ENCODE data around the gene TEX2. TPM values are rescaled to one million over a fixed set of nuclear protein-coding genes. Genes with fewer than 3 reads are reported as not detected.
A peak's percentile ranks its signal among the peaks of the same experiment; 100 is the strongest.

TEX2 gene
- total RNA-seq, 1 donor from 2014 or later, result 41.3 TPM

DNA sequence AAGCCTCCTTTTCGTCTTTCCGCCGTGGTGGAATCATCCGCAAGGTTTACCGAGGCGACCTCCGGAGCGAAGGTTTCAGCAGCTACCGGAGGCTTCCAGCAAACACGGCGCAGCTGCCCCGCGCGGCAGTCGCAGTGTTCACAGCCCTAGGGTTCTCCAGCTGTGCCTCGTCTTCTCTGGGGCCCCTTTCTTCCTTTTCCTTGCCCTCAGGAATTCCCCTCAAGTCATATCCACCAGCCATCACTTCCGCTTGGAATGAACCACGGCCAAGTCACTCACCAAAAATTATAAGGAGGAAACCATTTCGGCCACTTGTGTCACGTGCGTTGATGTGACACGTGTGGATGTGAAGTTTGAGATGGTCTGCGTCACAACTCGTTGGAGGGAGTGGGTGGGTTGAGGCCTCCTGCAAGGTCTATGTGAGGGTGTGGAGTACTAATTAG is 132.5 kb downstream of the TEX2 start:
- Histone ChIP-seq H3K27ac (peak overlapping the region; percentile 98), H3K4me1 (peaks cover 34% of the 10 kb centered on the region), H3K4me3 (peak overlapping the region; percentile 81), H3K27me3 (ENCODE audit: low read depth) (no peaks in the 10 kb centered on the region), H3K9me3 (no peaks in the 10 kb centered on the region), H3K36me3 (no peaks in the 10 kb centered on the region)
- peak; percentile 61 for DNase-seq
- no peak for TF ChIP-seq CTCF (IDR thresholded peaks at IDR 0.05)
- intact Hi-C loops (cut with DNase I), result loop anchor here (10.0 kb wide), 1 partner anchor 106 kb away; the partner anchor contains the start of gene ICAM2
- ATAC-seq, result peak; percentile 35 to 43

DNA sequence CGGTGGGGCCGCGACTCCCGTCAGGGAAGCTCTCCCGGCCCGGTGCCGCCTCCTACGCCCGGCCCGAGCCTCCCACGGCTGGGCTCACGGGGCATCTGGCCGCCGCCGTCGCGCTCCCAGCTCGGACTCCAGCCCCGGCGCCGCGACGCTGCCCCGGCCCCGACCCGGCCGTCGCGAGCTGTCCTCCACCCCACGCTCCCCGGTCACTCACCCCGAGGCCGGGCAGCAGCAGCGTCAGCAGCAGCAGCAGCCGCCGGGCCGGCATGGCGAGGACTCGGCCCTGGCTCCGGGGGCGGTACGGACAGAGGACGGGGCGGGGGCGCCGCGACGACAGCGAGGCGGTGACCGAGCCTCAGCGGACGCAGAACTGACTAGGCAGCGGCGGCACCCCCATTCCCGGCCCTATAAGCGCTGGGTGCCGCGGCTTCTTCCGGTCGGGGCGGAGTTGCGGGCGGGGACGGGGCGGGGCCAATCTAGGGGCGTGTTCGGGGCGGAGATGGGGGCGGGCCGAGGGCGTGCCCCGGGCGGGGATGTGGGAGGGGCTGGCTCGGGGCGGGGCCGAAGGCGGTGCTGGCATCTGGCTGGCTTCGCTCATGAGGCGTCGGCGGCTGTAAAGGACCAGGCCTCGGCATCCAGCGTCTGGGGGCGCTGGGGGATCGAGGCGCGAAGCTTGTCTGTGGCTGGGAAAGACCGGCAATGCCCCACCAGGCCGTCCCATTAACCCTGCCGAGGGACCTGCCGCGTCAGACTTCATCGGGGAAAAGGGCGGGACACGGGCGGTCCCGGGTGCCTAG is 133.1 kb downstream of the TEX2 start, which contains the start of gene ERN1:
ERN1 (minus strand) TSS at position 380 of the 794 bp plus-strand sequence; CDS start at position 265, 115 bp downstream.
- peaks cover 34% of the 10 kb centered on the region for H3K4me1 ChIP-seq
- H3K9me3 ChIP-seq, result no peaks in the 10 kb centered on the region
- peak; percentile 96 to 98 for ATAC-seq
- H3K27ac ChIP-seq, result peak within 1 kb of the TSS; percentile 98
- no peak for TF ChIP-seq CTCF (IDR thresholded peaks at IDR 0.05)
- intact Hi-C loops (cut with DNase I), result loop anchor here (10.0 kb wide), 1 partner anchor 105 kb away; the partner anchor contains the start of gene ICAM2
- DNase-seq, result peak; percentile 97
- peak within 1 kb of the TSS; percentile 81 for H3K4me3 ChIP-seq
- no peaks in the 10 kb centered on the region for H3K36me3 ChIP-seq
- H3K27me3 ChIP-seq (ENCODE audit: low read depth), result no peaks in the 10 kb centered on the region

DNA sequence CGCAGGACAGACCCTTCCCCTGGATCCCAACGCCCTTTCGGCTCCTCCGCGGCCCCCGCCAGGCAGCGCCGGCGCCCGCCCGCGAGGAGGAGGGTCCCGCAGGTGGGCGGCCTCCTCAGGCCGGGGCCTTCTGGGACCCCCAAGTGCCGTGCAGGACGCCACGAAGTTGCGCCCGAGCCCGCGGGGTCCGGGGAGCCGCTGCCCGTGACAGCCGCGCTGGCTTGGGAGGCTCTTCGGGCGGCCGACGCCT is 133.6 kb downstream of the TEX2 start:
- intact Hi-C loops (cut with DNase I), result no loop called here
- no peak for DNase-seq
- Histone ChIP-seq H3K36me3 (no peaks in the 10 kb centered on the region), H3K4me3 (peak overlapping the region; percentile 81), H3K9me3 (no peaks in the 10 kb centered on the region), H3K27ac (peak overlapping the region; percentile 98), H3K27me3 (ENCODE audit: low read depth) (no peaks in the 10 kb centered on the region), H3K4me1 (peaks cover 34% of the 10 kb centered on the region)
- no peak for ATAC-seq
- no peak for TF ChIP-seq CTCF (IDR thresholded peaks at IDR 0.05)

GRCh38 chr17:64128787-64129514 is 134.1 kb downstream of the TEX2 start:
- H3K4me1 ChIP-seq, result peaks cover 34% of the 10 kb centered on the region
- intact Hi-C loops (cut with DNase I), result no loop called here
- no peak for TF ChIP-seq CTCF (IDR thresholded peaks at IDR 0.05)

GRCh38 chr17:64126918-64127317 is 136.1 kb downstream of the TEX2 start:
- ATAC-seq (no peak), DNase-seq (no peak)
- peaks cover 34% of the 10 kb centered on the region for H3K4me1 ChIP-seq
- no peak for TF ChIP-seq CTCF (IDR thresholded peaks at IDR 0.05)
- H3K27me3 ChIP-seq (ENCODE audit: low read depth), result no peaks in the 10 kb centered on the region
- H3K27ac ChIP-seq, result no peak overlapping the region
- intact Hi-C loops (cut with DNase I), result no loop called here
- H3K9me3 ChIP-seq, result no peaks in the 10 kb centered on the region
- no peak overlapping the region for H3K4me3 ChIP-seq
- no peaks in the 10 kb centered on the region for H3K36me3 ChIP-seq

More at GRCh38 chr17:64128787-64129514, 134.1 kb downstream of the TEX2 start:
- ATAC-seq (peak; percentile 9 to 31), DNase-seq (peak; percentile 59)
- H3K9me3 ChIP-seq, result no peaks in the 10 kb centered on the region
- H3K4me3 ChIP-seq, result peak overlapping the region; percentile 81
- H3K27ac ChIP-seq, result peak overlapping the region; percentile 98
- H3K27me3 ChIP-seq (ENCODE audit: low read depth), result no peaks in the 10 kb centered on the region
- H3K36me3 ChIP-seq, result no peaks in the 10 kb centered on the region

All from lower lobe of right lung (tissue), 2 donors.